Mesothelial cell of epicardium (in vitro differentiated cells): Measurements from ENCODE around the gene ATF4. TPM values are rescaled to one million over a fixed set of nuclear protein-coding genes. Genes with fewer than 3 reads are reported as not detected.
A peak's percentile ranks its signal among the peaks of the same experiment; 100 is the strongest.

ENCODE experiments used
- DNase-seq, 2 experiments: peaks; one replicate each; pipeline ENCODE4 v3.0.0; 2021; ENCODE audit warnings: low spot score in 2 of 2; ENCODE audit not compliant: unreplicated experiment in 2 of 2
- H3K27ac Mint-ChIP-seq: 2 replicates; pipeline ENCODE4 v1.8.0; 2021; ENCODE audit warnings: mixed read lengths
- H3K27me3 Mint-ChIP-seq: 2 replicates; pipeline ENCODE4 v1.8.0; 2021; ENCODE audit warnings: low read depth, mixed read lengths
- H3K36me3 Mint-ChIP-seq: 2 replicates; pipeline ENCODE4 v1.8.0; 2021; ENCODE audit warnings: mixed read lengths
- H3K4me1 Mint-ChIP-seq: 2 replicates; pipeline ENCODE4 v1.8.0; 2021; ENCODE audit warnings: mixed read lengths
- H3K4me3 Mint-ChIP-seq: 2 replicates; pipeline ENCODE4 v1.8.0; 2021; ENCODE audit warnings: mild to moderate bottlenecking, moderate library complexity, mixed read lengths
- H3K9me3 Mint-ChIP-seq: 2 replicates; pipeline ENCODE4 v1.8.0; 2021; ENCODE audit warnings: mixed read lengths
- total RNA-seq: library from RNA; stranded (reverse); gene quantifications from 3 replicates; pipeline ENCODE4 v1.2.1, GENCODE V29; 2021
- TF ChIP-seq, protein P1 (sequence below): fragments of 200-600 bp; sonication (generic); IDR thresholded peaks from one replicate; pipeline ENCODE4 v1.5.0; 2021; ENCODE audit warnings: antibody characterized with exemption; ENCODE audit not compliant: unreplicated experiment

The ATF4 gene
- total RNA-seq, 1 donor from 2014 or later: 361 TPM

DNA sequence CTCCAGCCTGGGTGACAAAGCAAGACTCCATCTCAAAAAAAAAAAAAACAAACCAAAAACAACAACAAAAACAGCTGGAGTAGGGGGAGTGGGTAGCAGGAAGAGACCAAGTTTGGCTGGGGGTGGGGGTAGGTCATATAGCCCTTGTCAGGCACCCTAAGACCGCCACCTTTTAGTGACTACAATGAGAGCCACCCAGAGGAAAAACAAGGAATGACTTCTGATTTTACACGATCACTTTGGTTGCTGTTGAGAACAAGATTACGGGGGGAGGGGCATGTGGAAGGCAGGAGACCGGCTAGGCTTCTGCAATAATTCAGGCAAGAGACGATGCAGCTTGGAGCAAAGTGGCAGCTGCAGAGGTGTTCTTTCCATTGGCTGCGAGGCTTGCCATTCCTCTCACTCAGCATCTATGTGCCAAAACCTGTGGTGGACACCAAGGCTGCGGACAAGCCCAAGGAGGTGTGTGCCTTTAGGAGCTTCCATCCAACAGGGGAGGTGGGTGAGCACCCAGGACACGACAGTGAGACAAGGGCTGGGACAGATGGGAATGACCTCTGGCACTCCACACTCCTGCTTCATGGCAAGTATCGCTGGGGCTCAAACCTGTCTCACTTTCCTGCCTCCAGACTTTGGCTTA lies 10.4 kb downstream of the ATF4 start:
- H3K27ac Mint-ChIP-seq: peak overlapping the region; percentile 64
- no peaks in the 10 kb centered on the region for H3K27me3 Mint-ChIP-seq
- H3K36me3 Mint-ChIP-seq: peaks cover 4% of the 10 kb centered on the region
- DNase-seq: no peak
- no peaks in the 10 kb centered on the region for H3K9me3 Mint-ChIP-seq
- peaks cover 49% of the 10 kb centered on the region for H3K4me1 Mint-ChIP-seq
- peak overlapping the region; percentile 86 for H3K4me3 Mint-ChIP-seq
- TF ChIP-seq, protein P1, sequence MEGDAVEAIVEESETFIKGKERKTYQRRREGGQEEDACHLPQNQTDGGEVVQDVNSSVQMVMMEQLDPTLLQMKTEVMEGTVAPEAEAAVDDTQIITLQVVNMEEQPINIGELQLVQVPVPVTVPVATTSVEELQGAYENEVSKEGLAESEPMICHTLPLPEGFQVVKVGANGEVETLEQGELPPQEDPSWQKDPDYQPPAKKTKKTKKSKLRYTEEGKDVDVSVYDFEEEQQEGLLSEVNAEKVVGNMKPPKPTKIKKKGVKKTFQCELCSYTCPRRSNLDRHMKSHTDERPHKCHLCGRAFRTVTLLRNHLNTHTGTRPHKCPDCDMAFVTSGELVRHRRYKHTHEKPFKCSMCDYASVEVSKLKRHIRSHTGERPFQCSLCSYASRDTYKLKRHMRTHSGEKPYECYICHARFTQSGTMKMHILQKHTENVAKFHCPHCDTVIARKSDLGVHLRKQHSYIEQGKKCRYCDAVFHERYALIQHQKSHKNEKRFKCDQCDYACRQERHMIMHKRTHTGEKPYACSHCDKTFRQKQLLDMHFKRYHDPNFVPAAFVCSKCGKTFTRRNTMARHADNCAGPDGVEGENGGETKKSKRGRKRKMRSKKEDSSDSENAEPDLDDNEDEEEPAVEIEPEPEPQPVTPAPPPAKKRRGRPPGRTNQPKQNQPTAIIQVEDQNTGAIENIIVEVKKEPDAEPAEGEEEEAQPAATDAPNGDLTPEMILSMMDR: peak; percentile 41

DNA sequence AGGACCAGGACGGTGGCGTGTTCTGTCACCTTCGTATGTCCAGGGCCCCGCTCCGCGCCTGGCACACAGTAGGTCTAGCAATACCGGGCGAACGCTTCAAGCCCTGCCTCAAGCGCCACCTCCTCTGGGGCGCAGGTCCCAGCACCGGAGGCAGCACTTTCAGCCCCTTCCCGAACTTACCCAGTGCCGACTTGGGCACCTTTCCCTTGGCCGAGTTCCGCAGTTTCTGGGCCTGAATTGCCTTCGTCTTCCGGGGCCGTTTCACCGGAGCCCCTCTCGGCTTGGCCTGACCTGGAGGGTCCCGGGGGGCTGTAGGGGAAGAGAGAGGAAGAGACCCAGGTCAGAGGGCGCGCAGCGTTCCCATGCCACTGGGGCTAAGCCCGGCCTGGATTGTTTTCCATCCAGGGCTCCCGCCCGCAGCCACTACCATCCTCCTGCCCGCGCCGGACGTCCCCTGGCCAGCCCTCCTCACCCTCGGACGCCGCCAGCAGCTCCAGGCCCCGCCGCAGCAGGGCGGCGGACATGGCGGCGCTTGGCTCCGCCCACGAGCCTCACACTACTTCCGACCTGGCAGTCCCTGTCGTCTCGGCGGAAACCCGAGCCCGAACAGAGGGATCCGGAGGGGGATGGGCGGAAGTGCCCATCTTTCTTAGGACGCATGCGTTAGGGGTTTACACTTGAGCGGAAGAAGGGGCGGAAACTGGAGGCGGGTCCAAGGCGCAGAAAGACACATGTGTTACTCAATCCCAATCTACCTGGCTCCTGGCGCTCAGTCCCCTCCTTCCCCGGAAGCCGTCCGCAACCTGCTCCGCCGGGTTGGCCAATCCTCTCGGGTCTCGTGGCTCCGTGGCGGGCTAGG lies 12.1 kb downstream of the ATF4 start, which contains the start of gene RPS19BP1:
RPS19BP1 (minus strand) TSS at position 534 of the 859 bp plus-strand sequence; CDS start at position 524, 10 bp downstream.
- H3K36me3 Mint-ChIP-seq: peaks cover 4% of the 10 kb centered on the region
- peak within 1 kb of the TSS; percentile 96 for H3K27ac Mint-ChIP-seq
- no peaks in the 10 kb centered on the region for H3K9me3 Mint-ChIP-seq
- DNase-seq: peak; percentile 96 to 99
- no peaks in the 10 kb centered on the region for H3K27me3 Mint-ChIP-seq
- peaks cover 47% of the 10 kb centered on the region for H3K4me1 Mint-ChIP-seq
- H3K4me3 Mint-ChIP-seq: peak within 1 kb of the TSS; percentile 86
- TF ChIP-seq, protein P1: no peak

DNA sequence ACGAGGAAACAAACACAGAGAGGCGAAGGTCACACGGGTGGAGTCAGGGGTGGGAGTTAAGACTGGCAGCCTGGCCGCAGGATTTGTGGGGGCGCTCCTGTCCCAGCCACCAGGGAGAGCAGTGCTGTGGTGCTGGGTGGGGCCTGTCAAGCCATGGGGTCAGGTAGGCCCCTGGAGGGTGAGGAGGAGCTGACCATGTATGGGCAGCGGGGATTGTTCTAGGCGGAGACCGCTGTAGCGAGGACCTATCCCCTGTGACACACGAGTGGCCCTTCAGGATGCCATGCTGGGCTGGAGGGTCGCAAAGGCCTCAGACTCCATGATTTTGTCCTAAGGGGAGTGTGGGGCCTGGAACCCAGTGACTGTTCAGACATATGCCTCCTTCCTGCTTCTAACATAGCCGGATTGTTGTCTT lies 13.7 kb downstream of the ATF4 start:
- Mint-ChIP-seq H3K27me3 (no peaks in the 10 kb centered on the region), H3K27ac (no peak overlapping the region), H3K4me1 (peaks cover 32% of the 10 kb centered on the region), H3K9me3 (no peaks in the 10 kb centered on the region), H3K4me3 (no peak overlapping the region), H3K36me3 (peaks cover 4% of the 10 kb centered on the region)
- DNase-seq: no peak
- TF ChIP-seq, protein P1: no peak

DNA sequence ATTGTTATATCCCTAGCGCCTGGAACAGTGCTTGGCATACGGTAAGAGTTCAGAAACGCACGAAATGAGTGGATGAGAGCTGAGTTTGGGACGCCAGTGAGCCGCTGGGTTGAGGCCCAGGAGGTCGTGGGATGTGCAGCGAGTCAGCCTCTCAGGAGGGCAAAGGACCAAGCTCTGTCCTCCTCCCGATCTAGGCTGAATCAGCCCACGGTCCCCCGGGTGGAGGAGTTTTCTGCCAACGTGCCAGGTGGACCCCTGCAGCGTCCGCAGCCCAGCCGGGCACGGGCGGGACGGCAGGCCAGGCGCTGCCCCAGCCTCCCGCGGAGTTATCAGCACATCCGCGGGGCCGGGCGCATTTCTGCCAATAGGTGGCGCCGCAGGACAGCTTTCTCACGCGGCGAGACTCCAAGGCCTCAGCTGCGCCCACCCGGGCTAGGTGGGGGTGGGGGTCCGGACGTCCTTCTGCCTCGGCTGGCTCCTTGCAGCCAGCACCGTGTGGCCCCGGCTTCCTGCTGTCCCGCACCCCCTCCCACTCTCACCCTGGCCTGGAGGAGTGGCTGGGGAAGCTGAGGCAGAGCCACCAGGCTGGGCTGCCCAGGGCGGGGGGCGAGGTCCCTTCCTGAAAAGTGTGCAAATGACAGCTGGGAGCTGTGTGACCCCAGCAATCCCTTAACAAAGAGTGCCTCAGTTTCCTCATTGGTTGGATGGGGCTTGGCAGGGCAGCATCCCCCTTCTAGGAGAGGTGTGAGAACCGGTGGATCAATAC lies 14.4 kb downstream of the ATF4 start:
- Mint-ChIP-seq H3K27me3 (no peaks in the 10 kb centered on the region), H3K27ac (no peak overlapping the region), H3K9me3 (no peaks in the 10 kb centered on the region), H3K4me1 (peaks cover 26% of the 10 kb centered on the region), H3K36me3 (peaks cover 4% of the 10 kb centered on the region), H3K4me3 (peak overlapping the region; percentile 8)
- TF ChIP-seq, protein P1: peak; percentile 98
- DNase-seq: peak; percentile 79 to 97

DNA sequence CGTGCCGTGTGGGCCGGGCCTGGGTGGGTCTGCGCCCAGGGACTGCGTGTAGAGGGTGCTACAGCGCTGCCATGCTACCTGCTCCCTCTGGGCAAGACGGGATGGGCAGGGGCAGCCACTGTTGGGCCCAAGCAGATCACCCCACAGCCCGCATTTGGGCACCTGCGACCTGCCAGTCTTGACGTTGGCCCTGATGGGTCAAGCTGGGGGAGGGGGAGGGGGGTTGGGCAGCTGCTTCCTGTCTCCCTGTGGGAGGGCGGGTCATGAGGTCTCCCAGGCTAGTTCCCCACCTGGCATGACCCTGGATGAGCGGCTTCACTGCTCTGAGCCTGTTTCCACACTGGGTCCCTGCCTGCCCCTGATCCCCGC lies 15.0 kb downstream of the ATF4 start:
- TF ChIP-seq, protein P1: no peak
- no peak overlapping the region for H3K4me3 Mint-ChIP-seq
- H3K4me1 Mint-ChIP-seq: peaks cover 22% of the 10 kb centered on the region
- H3K36me3 Mint-ChIP-seq: no peaks in the 10 kb centered on the region
- no peak for DNase-seq
- H3K9me3 Mint-ChIP-seq: no peaks in the 10 kb centered on the region
- H3K27ac Mint-ChIP-seq: no peak overlapping the region
- peaks cover 3% of the 10 kb centered on the region for H3K27me3 Mint-ChIP-seq
